Measurements from ENCODE around the gene GLIS1. TPM values are rescaled to one million over a fixed set of nuclear protein-coding genes. Genes with fewer than 3 reads are reported as not detected.
A peak's percentile ranks its signal among the peaks of the same experiment; 100 is the strongest.

GLIS1 gene
- total RNA-seq, 1 donor from 2014 or later = 2.5 TPM

GRCh38 chr1:53501065-53502005 is 237.6 kb downstream of the GLIS1 start:
- TF ChIP-seq, protein P1, sequence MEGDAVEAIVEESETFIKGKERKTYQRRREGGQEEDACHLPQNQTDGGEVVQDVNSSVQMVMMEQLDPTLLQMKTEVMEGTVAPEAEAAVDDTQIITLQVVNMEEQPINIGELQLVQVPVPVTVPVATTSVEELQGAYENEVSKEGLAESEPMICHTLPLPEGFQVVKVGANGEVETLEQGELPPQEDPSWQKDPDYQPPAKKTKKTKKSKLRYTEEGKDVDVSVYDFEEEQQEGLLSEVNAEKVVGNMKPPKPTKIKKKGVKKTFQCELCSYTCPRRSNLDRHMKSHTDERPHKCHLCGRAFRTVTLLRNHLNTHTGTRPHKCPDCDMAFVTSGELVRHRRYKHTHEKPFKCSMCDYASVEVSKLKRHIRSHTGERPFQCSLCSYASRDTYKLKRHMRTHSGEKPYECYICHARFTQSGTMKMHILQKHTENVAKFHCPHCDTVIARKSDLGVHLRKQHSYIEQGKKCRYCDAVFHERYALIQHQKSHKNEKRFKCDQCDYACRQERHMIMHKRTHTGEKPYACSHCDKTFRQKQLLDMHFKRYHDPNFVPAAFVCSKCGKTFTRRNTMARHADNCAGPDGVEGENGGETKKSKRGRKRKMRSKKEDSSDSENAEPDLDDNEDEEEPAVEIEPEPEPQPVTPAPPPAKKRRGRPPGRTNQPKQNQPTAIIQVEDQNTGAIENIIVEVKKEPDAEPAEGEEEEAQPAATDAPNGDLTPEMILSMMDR (conservative IDR thresholded peaks at IDR 0.05; ENCODE audit: low read depth, low read length) = peak; percentile 16
- H3K4me3 ChIP-seq (ENCODE audit: low read depth, low read length) = no peak overlapping the region
- no peak for DNase-seq (ENCODE audit: low read depth)

DNA sequence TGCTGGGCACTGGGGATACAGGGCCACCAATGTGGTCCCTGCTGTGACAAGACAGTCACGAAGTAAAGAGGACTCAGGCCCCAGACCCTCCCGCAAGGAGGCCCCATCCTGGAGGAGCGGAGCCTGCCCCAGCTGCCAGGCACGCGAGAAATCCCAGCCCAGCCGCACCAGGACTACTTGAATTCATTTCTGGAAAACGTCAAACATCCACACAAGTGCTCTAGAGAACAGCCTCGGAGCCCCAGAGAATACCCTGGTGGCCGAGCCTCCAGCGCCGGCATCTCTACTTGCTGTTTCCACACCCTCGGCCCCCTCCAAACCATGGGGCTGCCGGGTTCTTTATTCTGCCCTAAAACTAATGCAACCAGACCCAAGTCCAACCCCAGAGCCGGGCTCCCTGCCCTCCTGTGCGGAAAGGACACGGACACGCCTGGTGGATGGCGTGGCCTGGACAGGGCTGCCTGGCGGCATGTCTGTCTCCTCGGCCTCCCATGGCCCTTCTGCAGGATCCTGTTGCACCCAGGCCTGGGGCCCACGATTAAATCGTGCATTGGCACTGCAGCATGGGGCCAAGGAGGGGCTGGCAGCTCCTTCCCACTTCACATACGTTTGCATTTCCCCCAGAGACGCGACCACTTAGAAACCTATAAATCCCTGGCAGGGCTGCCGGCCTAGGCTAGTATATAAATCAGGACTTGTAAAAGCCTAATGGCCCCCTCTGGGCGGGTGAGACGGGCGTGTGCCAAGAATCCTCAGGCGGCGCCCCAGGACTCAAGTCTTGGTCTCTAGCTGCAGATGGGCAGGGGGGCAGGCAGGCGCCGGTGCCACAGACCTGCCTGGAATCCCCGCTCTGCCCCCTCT is 238.5 kb downstream of the GLIS1 start:
- DNase-seq (ENCODE audit: low read depth) = no peak
- TF ChIP-seq, protein P1 (conservative IDR thresholded peaks at IDR 0.05; ENCODE audit: low read depth, low read length) = no peak
- H3K4me3 ChIP-seq (ENCODE audit: low read depth, low read length) = no peak overlapping the region

DNA sequence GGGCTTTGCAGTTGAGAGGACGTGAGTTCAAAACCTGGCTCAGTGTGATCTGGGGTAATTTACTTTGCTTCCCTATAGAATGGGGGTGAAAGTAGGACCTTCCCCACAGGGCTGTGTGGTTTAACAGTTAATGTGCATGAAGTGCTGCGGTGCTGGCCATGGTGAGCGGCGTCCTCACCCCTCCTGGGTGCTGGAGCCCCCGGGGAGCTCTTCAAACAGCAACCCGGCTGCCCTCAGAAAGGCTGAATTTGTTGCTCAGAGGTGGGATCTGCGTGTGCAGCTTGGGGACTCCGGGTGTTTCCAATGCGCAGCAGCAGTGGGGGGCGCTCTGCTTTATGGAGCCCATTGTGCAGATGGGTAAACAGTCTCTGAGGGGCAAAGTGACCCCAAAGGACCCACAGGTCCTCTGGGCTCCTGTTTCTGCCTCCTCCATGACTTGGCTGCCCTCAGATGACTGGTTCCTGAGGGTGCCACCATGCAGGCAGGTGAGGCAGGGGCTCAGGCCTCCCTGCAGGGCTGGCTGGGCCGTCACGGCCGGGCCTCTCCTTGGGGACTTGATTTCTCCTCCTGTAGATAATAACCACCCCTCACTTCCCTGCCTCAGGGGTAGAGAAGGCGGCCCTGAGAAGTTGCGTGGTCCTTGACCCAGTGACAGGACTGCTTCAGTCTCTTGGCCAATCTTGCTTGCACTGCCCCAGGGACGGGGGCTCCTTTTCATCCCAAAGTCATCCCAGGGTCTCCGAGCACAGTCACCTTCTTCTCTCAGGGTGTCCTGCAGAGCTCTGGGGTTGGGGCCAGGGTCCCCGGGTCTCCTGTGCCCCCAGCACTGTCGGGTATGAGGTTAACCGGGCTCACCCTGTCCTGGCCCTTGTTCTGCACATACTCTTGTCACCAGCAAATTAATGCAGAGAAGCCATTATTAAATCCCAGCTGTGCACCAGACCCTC is 239.4 kb downstream of the GLIS1 start:
- no peak for DNase-seq (ENCODE audit: low read depth)
- TF ChIP-seq, protein P1 (conservative IDR thresholded peaks at IDR 0.05; ENCODE audit: low read depth, low read length) = no peak
- no peak overlapping the region for H3K4me3 ChIP-seq (ENCODE audit: low read depth, low read length)

- DNase-seq (ENCODE audit: low read depth) = no peak
- H3K4me3 ChIP-seq (ENCODE audit: low read depth, low read length) = no peak overlapping the region
- TF ChIP-seq, protein P1 (conservative IDR thresholded peaks at IDR 0.05; ENCODE audit: low read depth, low read length) = no peak
Measured at GRCh38 chr1:53498555-53499131, 240.3 kb downstream of the GLIS1 start.

GRCh38 chr1:53495633-53496345 is 243.2 kb downstream of the GLIS1 start:
- TF ChIP-seq, protein P1 (conservative IDR thresholded peaks at IDR 0.05; ENCODE audit: low read depth, low read length) = no peak
- no peak for DNase-seq (ENCODE audit: low read depth)
- no peak overlapping the region for H3K4me3 ChIP-seq (ENCODE audit: low read depth, low read length)
